HG03095 (cell line): ENCODE data around the gene SSBP4.
"Not testable (repeated sequence)": the region's sequence is repeated elsewhere in the genome, so short reads cannot be mapped to it uniquely, and the experiment has no call there.

Experiments
- ATAC-seq: cut with Tn5 transposase; IDR thresholded peaks from one replicate; pipeline ENCODE4 v1.9.1; 2021; ENCODE audit warnings: moderate library complexity; ENCODE audit not compliant: unreplicated experiment

Gene SSBP4

DNA sequence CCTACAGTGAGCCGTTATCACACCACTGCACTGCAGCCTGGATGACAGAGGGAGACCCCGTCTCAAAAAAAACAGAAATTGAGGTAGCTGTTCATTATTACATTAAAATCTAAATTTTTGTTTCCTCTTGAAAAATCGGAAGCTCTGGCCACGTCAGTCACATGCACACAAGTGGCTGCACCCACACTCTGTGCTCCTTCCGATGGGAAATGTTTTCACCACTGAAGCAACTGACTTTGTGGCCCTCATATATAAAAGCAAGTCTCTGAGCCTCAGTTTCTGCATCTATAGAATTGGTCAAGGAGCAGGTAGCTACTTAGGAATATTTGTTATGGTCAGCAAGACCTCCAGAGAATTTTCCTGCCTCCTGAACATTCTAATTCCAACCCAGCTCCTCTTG lies 26.3 kb upstream of the SSBP4 start:
- no peak for ATAC-seq

DNA sequence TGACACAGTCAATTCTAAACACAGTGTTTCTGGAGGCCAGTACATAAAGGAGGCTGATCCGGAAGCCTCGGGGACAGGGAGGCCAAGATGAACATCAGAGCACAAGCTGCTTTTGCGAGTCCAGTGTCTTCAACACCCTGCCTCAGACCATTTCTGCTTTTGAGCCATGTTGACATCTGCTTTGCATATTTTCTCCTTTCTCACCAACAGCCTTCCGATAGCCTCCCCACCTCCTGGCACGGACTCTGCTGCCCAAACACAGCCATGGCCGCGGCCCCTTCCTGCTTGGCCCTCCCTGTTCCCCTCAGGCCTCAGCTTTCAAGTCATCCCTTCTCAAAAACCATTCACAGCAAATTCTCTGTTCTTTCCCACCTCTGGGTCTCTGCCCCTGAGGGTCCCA lies 25.4 kb upstream of the SSBP4 start:
- ATAC-seq, result no peak

DNA sequence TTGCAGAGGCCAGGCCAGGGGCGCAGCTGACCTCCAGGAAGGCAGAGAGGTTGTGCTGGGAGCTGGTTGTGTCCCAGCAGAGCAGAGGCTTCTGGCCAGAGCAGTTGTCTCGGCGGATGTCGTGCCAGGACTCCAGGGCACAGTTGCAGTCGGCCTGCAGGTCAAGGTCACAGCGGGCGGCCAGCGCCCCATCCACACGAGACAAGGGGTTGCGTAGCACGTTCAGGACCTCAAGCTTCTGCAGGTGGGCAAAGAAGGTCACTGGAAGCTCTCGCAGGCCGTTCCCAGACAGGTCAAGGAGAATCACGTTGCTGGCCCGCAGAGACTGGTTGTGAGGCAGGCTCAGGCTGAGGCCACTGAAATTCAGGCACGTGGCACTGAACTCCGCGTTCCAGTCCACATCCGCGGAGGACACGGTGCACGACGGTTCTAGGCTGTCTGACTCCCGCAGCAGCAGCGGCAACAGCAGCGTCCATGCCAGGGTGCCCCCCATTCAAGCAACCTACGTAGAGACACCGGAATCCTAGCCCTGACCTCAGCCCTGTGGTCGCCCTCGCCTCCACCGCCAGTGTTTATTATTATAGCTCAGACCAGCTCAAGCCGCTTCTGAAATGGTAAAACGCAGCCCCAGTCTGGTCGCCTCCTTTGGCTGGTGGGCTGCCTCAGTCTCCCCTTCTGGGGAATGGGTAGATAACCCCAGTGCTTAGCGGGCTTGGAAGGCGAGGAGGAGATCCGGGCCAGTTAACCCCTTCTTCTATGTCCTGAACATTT lies 22.5 kb upstream of the SSBP4 start:
- no peak for ATAC-seq

DNA sequence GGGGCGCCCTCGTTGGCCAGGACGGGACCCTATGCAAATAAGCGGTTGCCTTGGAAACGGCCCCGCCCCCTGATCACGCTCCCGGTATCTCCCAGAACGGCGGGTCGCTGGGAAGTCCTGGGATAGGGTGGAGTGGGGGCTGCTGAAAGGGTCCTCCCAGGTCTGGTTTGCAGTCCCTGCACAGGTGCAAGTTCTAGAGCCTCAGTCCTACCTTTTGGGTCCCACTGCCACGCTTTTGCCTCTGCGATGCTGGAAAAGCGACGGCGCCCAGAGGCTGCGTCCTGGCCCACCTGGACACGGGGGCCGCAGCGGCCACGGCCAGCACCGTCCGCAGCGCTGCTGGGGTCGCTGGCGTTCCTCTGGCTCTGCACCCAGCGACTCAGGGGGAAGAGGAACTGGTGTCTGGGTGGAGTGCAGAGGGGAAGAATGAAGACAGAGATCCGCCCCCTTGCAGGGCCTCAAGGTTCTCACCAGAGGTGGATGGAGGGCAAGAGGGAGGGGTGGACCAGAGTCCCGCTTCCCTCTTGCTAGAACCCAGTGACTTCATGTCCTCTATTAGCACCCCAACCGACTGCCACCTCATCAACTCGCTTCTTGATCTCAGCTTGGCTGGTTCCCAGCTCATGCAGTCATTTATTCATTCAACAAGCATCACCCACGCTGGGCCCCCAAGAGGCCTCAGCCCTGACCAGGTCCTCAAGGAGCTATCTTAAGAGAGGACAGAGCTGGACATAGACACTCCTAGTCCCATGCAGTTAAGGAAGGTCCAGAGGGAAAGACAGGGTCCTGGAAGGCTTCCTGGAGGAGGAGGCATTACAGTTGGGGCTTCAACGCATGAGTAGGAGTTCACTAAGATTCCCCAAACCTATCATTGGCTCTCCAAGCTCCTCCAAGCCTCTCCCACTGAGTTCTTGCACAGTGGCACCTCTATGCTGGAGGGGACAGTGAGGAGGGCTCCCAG lies 21.7 kb upstream of the SSBP4 start, which contains the start of gene LRRC25:
Gene LRRC25 (minus strand): TSS at position 381 of the 961 bp plus-strand sequence. CDS start 659 bp downstream, outside the sequence.
- no peak for ATAC-seq

DNA sequence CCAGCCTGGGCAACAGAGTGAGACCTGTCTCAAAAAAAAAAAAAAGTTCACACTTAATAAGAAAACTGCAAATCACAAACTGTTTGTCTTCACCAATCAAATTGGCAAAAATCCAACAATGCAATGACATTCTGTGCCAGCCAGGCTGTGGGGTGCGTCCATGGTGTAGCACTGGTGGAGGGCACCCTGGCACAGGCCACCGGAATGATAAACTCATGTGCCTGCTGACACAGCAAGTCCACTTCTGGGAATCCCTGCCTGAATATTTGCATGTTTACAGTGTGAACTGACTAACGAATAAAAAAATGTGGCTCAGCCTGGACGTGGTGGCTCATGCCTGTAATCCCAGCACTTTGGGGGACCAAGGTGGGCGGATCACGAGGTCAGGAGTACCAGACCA lies 20.2 kb upstream of the SSBP4 start:
- no peak for ATAC-seq

DNA sequence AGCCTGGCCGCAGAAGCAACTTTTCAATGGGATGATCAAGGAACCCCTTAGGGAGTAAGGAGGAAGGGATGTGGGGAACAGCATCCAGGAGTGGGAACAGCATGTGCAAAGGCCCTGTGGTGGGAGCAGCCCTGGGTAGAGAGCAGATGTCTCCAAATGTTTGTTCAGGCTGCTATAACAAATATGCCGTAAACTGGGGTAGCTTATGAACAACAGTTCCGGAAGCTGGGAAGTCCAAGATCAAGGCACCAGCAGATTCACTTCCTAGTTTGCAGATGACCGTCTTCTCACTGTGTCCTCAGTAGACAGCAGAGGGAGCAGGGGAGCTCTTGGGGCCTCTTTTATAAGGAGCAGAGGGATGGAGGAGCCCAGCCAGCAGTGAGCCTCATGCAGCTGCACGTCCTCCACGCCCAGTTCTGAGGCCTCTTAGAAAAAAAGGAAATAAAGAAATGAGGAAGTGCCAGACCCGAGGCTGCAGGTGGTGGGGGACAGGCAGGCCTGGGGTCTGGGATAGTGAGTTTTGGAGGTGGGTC lies 17.6 kb upstream of the SSBP4 start:
- ATAC-seq, result no peak

DNA sequence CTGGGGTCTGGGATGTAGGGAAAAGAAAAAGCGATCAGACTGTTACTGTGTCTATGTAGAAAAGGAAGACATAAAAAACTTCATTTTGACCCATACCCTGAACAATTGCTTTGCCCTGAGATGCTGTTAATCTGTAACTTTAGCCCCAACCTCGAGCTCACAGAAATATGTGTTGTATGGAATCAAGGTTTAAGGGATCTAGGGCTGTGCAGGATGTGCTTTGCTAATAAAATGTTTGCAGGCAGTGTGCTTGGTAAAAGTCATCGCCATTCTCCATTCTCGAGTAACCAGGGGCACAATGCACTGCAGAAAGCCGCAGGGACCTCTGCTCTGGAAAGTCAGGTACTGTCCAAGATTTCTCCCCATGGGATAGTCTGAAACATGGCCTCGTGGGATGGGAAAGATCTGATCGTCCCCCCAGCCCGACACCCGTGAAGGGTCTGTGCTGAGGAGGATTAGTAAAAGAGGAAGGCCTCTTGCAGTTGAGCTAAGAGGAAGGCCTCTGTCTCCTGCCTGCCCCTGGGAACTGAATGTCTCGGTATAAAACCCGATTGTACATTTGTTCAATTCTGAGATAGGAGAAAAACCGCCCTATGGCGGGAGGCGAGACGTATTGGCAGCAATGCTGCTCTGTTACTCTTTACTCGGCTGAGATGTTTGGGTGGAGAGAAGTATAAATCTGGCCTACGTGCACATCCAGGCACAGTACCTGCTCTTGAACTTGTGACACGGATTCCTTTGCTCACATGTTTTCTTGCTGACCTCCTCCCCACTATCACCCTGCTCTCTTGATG lies 16.5 kb upstream of the SSBP4 start:
- ATAC-seq, result not testable (repeated sequence)

DNA sequence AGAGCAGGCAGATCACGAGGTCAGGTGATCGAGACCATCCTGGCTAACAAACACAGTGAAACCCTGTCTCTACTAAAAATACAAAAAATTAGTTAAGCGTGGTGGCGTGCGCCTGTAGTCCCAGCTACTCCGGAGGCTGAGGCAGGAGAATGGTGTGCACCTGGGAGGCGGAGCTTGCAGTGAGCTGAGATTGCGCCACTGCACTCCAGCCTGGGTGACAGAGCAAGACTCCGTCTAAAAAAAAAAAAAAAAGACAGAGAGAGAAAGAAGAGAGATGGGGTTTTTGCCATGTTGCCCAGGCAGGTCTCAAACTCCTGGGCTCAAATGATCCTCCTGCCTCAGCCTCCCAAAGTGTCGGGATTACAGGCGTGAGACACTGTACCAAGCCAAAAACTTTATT lies 13.4 kb upstream of the SSBP4 start:
- ATAC-seq, result not testable (repeated sequence)

DNA sequence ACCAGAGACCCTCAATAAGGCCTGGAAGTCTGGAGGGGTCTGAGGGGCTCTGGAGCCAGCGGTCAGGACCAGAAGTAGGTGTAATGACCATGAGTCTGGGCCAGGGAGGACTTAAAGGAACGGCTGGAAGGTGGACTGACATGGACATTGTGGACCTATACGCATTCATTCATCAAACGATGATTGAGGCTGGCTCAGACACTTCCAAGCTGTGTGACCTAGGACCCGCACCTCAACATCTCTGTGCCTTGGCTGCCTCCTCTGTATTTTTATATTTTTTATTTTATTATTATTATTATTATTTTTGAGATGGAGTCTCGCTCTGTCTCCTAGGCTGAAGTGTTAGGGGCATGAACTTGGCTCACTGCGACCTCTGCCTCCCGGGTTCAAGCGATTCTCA lies 12.4 kb upstream of the SSBP4 start:
- ATAC-seq, result no peak

DNA sequence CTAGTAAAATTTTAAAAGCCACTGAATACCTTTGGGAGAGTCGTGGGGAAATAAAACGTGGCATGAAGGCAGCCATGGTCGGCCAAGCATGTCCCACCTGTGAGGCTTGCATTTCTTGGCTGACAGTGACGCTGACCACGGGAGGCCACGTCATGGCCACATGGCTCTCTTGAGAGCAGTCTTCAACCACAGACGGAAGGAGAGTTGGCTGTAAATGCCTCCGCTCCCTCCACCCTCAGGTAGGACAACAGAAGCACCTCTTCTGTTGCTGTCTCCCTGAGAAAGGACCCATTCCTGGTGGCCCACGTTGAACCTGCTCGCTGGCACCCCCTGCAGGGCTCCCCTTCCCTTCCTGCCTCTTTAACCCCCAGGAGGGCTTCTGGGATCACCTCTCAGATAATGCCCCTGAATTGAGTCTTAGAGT lies 11.1 kb upstream of the SSBP4 start:
- ATAC-seq, result no peak

DNA sequence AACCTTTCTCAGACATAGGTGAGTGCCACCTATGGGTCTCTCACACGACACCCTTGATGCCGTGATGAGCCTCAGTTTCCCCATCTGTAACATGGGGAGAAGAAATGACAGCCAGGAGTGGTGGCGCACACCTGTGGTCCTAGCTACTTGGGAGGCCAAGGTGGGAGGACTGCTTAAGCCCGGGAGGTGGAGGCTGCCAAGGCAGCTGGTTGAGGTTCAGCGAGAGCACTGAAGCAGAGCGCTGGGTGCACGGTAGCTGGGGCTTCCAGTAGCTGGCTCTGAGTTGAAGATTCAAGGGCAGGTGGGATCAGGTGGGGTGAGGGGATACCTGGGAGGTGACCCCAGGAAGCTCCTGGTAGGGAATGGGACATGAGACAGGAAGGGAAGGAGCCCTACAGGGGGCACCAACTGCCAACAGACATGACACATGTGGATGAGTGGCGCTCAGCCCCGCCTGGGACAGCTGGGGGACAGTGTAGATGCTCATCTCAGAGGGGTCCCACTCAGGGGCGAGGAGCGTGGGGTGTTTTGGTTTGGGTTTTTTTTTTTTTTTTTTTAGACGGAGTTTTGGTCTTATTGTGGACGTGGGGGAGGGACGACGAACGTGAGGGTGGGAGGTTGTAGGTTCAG lies 6.5 kb upstream of the SSBP4 start:
- ATAC-seq, result no peak

DNA sequence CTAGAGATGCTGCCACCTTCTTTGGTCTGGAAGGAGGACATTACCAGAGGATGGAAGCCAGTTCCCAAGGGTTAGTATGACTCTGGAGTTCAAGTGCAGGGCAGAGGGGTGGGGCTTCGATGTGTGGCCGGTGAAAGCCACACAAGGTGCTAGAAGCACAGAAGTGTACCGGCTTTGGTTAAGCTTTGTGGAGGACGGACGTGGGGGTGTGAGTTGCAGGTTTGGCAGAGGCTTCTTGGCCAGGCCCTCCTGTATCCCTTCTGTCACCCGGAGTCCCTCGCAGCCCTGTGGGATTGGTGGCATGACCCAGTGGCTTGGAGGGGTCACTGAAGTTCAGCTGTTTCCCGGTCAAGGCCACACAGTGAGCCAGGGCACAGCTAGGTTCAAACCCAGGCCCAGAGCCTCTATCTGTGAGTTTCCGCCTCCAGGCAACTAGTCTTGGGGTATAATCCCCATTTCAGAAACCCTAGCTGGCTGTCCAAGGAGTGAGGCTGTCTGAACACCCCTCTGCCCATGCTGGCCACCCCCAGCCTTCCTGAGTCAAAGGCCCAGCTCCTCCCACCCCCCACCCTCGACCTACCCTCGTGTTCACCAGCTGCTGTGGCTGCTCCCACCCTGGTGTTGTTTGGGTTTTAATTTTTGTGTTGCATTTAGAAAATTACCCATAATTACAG lies 4.6 kb upstream of the SSBP4 start:
- no peak for ATAC-seq

DNA sequence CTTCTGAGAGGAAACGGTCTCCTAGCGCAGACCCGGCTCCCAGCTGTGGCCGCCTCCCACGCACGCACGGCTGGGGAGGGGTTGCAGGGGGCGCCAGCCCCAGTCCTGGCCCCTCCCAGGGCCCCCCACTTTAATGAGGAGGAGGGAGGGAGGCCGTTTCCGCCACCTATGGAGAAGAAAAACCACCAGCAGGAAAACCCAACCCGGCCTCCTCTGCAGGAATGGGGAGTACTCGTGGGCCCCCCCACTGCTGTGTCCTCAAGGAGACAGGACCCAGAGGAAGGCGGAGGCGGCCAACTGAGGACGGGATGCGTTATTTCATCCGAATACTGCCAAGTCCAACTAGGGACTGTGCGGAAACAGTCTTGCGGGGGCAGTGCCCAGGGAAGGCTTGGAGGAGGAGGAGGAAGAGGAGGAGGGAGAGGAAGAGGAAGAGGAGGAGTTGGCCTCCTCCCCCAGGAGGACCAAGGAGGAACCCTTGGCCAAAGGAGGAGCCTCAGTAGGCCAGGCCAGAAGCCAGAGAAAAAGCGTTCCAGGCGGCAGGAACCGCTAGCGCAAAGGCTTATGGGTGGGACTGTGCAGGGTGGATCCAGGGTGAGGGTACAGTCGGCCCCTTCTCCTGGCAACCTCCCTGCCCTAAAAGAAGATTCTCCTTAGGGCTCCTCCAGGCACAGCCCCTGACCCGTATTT lies 3.9 kb upstream of the SSBP4 start:
- no peak for ATAC-seq

DNA sequence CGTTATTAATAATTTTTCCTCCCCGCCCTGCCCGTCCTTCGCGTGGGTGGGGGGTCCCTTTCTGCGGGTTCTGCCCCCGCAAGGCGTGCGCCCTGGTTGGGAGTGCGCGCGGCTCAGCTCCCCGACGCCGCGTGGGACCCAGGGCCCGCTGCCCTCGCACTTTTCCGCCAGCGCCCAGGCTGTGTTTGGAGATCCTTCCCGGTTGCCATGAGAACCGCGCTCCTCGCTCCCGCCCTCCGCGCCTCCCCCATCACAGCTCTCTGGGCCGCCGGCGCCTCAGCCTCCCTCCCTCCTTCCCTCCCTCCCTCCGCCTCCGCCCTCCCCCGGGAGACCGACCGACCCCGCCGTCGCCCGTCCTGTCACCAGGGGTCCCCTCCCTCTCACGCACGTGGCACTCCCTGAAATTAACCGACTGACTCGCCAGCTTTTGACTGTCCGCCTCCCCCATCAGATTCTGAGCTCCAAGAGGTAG lies 2.4 kb upstream of the SSBP4 start:
- no peak for ATAC-seq

DNA sequence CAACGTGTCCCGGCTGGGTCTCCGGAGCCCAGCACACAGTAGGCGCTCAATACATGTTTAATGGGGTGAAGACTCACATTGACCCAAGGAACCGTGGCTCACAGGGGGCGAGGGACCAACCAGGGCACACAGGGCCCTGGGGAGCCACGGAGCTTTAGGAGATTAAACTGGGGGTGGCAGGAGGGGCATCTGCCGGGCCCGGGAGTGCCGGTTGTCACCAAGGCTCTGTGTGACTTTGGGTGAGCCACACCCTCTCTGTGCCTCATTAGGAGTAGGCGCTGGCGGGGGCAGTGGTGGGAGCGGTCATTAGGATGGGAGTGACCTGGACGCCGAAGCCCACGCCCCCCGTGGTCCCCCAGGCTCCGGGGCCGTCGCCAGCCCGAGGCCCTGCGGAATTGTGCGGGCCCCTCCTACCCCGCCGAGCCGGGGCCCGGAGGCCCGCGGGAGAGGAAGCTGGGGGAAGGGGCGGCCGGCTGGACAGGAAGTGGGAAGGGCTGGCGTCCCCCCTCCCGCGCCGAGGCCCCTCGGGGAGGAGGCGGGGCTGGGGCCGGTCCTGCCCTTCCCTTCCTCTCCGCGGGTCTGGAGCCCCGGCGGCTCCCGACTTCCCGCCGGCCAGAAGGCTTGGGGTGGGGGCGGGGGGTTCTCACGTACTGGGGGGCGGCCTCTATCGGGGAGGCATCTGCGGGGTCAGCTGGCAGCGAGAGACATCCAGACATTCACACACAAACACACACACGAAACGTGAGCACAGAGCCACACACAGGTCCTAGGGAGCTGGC lies 1.8 kb upstream of the SSBP4 start:
- no peak for ATAC-seq

DNA sequence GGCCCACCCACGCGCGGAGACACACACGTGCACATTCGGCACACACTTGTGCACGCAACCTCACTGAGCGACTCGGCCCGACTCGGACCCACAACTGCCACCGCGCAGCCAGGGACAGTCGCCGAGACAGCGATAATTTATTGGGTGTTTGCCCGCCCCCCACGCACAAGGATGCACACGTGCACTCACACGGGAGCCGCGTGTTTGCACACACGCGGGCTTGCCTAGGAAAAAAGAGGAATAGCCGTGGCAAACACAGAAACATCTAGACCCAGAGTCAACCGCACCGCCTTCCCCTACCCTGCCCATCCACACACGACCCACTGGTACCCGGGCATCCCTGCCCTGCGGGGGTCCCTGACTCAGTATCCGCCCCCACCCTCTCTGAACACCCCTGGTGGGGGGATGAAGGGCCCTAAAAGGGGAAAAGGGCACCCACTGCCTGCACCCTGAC lies 1.1 kb upstream of the SSBP4 start:
- ATAC-seq, result no peak

DNA sequence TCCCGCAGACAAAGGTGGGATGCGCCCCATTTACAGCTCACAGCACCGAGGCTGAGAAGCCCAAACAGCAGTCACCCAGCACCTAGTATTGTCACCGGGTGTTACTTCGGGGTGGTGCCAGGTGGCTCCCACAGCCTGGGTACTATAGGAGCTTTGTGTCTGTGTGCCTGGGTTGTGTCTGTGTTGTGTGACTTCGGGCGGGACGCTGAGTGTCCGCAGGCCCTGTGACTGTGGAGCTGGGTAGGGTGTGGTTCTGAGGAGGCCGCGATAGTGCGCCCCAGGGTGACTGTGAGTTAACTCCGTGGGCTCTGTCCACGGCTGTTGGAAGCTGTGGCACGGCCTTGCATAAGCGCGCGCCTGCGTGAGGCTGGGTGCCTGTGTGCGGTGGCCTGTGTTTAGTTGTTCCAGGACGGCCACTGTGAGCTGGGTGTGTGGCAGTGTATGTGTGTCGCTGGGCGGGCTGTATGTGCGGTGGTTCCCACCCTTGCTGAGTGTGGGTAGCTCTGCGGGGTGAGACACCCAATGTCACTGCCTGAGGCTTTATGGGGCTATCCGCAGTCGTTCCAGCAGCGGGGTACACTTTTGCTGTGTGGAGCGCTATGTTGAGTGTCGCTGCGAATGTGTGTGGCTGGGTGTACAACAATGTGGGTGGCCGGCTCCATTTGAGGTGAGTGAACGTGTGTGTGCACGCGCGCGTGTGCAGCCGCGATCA lies 559 bp upstream of the SSBP4 start:
- ATAC-seq, result no peak
